Esophagus muscularis mucosa (tissue), 4 donors: Measurements from ENCODE around the gene ELOVL6. TPM values are rescaled to one million over a fixed set of nuclear protein-coding genes. Genes with fewer than 3 reads are reported as not detected.
"Not testable (repeated sequence)": the region's sequence is repeated elsewhere in the genome, so short reads cannot be mapped to it uniquely, and the experiment has no call there.

ENCODE experiments used
- DNase-seq: peaks from one replicate; pipeline ENCODE4 v3.0.0-alpha.2; 2017; ENCODE audit errors: extremely low spot score
- H3K27ac ChIP-seq, 4 donors: fragments of 200-600 bp; sonication (generic); replicated peaks in 1 of 4; 1 replicate in 3 of 4; 2 replicates in 1 of 4; pipeline ENCODE4 v1.5.1; 2016 to 2019; ENCODE audit warnings: mild to moderate bottlenecking in 1 of 4
- H3K27me3 ChIP-seq, 4 donors: fragments of 200-600 bp; sonication (generic); one replicate each; pipeline versions ENCODE4 v1.5.1 to v1.6.0; 2016 to 2019
- H3K36me3 ChIP-seq, 4 donors: fragments of 200-600 bp; sonication (generic); one replicate each; pipeline ENCODE4 v1.5.1; 2016 to 2019
- H3K4me1 ChIP-seq, 4 donors: fragments of 200-600 bp; sonication (generic); one replicate each; pipeline ENCODE4 v1.5.1; 2016 to 2019
- H3K4me3 ChIP-seq, 4 donors: fragments of 200-600 bp; sonication (generic); 1 replicate in 2 of 4; 2 replicates in 2 of 4; pipeline ENCODE4 v1.5.1; 2016 to 2019; ENCODE audit warnings: mild to moderate bottlenecking in 4 of 4, moderate library complexity in 1 of 4
- H3K9me3 ChIP-seq, 4 donors: fragments of 200-600 bp; sonication (generic); 1 replicate in 3 of 4; 2 replicates in 1 of 4; pipeline ENCODE4 v1.5.1; 2016 to 2019
- CTCF ChIP-seq, 3 experiments: fragments of 200-600 bp in 2 of 3; fragments of 450-650 bp in 1 of 3; sonication (generic) in 2 of 3; IDR thresholded peaks; one replicate each; pipeline ENCODE4 v1.5.1; 2017 to 2019; ENCODE audit warnings: antibody characterized with exemption in 3 of 3, mild to moderate bottlenecking in 2 of 3, moderate library complexity in 1 of 3
- EP300 ChIP-seq: sonication (generic); formaldehyde crosslinking; IDR thresholded peaks from one replicate; pipeline ENCODE4 v1.6.1; 2017; ENCODE audit warnings: antibody characterized with exemption
- POLR2A ChIP-seq: fragments of 450-650 bp; IDR thresholded peaks from one replicate; pipeline ENCODE4 v1.6.1; 2017; ENCODE audit warnings: antibody characterized with exemption, moderate library complexity, mild to moderate bottlenecking, low read depth
- POLR2AphosphoS5 ChIP-seq, 2 donors: sonication (generic); formaldehyde crosslinking; IDR thresholded peaks; one replicate each; pipeline ENCODE4 v1.6.1; 2017; ENCODE audit warnings: antibody characterized with exemption in 2 of 2
- WGBS: methylation state at CpG from one replicate; pipeline ENCODE4 v1.1.5; 2018; 5-methylcytosine and 5-hydroxymethylcytosine counted together
- intact Hi-C: fragments of 100-400 bp; cut with DNase I; formaldehyde crosslinking; loops from one replicate; pipeline ENCODE4 v1.15.1; 2023
- total RNA-seq, 4 donors: library from RNA; depleted of rRNA; stranded (reverse); fragments of >200 nt; gene quantifications; one replicate each; pipeline versions ENCODE4 v1.1.0 to v1.2.1, GENCODE V29; 2016

The ELOVL6 gene
- total RNA-seq, 4 donors from 2014 or later = 1.7 to 3.1 (median 2.3) TPM

GRCh38 chr4:110041735-110042134, 156.7 kb downstream of the ELOVL6 start:
- intact Hi-C loops = no loop called here
- H3K27ac ChIP-seq = no peak overlapping the region
- H3K4me3 ChIP-seq = no peak overlapping the region
- H3K27me3 ChIP-seq = peaks cover 0 to 6% (median 0%) of the 10 kb centered on the region in 4 donors
- DNase-seq = peak; percentile 31
- TF ChIP-seq POLR2AphosphoS5 (IDR thresholded peaks at IDR 0.05) (no peak), EP300 (no peak), CTCF (IDR thresholded peaks at IDR 0.05) (no peak), POLR2A (no peak)
- no peaks in the 10 kb centered on the region for H3K4me1 ChIP-seq
- H3K9me3 ChIP-seq = no peaks in the 10 kb centered on the region
- WGBS = 57% methylated on average over 1 of the region's 1 CpG
- H3K36me3 ChIP-seq = no peaks in the 10 kb centered on the region

DNA sequence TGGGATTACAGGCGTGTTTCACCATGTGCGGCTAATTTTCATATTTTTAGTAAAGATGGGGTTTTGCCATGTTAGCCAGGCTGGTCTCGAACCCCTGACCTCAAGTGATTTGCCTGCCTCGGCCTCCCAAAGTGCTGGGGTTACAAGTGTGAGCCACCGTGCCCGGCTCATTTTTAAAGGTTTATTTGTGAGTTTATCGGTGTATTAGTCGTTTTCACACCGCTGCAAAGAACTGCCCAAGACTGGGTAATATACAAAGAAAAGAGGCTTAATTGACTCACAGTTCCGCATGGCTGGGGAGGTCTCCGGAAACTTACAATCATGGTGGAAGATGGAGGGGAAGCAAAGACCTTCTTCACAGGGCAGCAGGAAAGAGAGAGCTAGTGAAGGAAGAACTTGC, 159.3 kb downstream of the ELOVL6 start:
- H3K27ac ChIP-seq, H3K27me3 ChIP-seq, intact Hi-C loops, H3K9me3 ChIP-seq, H3K4me1 ChIP-seq, H3K4me3 ChIP-seq, H3K36me3 ChIP-seq: not testable (repeated sequence)
- DNase-seq = peak; percentile 75
- 93% methylated on average over 11 of the region's 11 CpGs for WGBS

GRCh38 chr4:110034026-110034393, 164.4 kb downstream of the ELOVL6 start:
- 74% methylated on average over 3 of the region's 3 CpGs for WGBS
- DNase-seq = peak; percentile 86

GRCh38 chr4:110033355-110034025, 164.9 kb downstream of the ELOVL6 start:
- H3K27ac ChIP-seq = no peak overlapping the region
- 54% methylated on average over 8 of the region's 8 CpGs for WGBS
- peaks cover 0 to 6% (median 0%) of the 10 kb centered on the region in 4 donors for H3K27me3 ChIP-seq
- H3K4me1 ChIP-seq = no peaks in the 10 kb centered on the region
- no peaks in the 10 kb centered on the region for H3K9me3 ChIP-seq
- intact Hi-C loops = no loop called here
- TF ChIP-seq POLR2A = no peak
- DNase-seq = peak; percentile 0
- H3K36me3 ChIP-seq = no peaks in the 10 kb centered on the region
- no peak overlapping the region for H3K4me3 ChIP-seq

More at GRCh38 chr4:110034026-110034393, 164.4 kb downstream of the ELOVL6 start:
- Histone ChIP-seq H3K27ac (no peak overlapping the region), H3K27me3 (peaks cover 0 to 6% (median 0%) of the 10 kb centered on the region in 4 donors), H3K9me3 (no peaks in the 10 kb centered on the region), H3K4me3 (no peak overlapping the region), H3K4me1 (no peaks in the 10 kb centered on the region), H3K36me3 (no peaks in the 10 kb centered on the region)
- intact Hi-C loops = no loop called here
- TF ChIP-seq EP300 (no peak), POLR2A (no peak), CTCF (IDR thresholded peaks at IDR 0.05) (no peak), POLR2AphosphoS5 (IDR thresholded peaks at IDR 0.05) (no peak)

GRCh38 chr4:110032603-110033002, 165.8 kb downstream of the ELOVL6 start:
- no peak for TF ChIP-seq EP300
- intact Hi-C loops = no loop called here
- WGBS = 86% methylated on average over 7 of the region's 7 CpGs

GRCh38 chr4:110025718-110026117, 172.7 kb downstream of the ELOVL6 start:
- no peak overlapping the region for H3K27ac ChIP-seq
- no peaks in the 10 kb centered on the region for H3K27me3 ChIP-seq
- no peaks in the 10 kb centered on the region for H3K36me3 ChIP-seq
- DNase-seq = no peak
- intact Hi-C loops = no loop called here
- TF ChIP-seq POLR2AphosphoS5 (IDR thresholded peaks at IDR 0.05) (no peak), CTCF (IDR thresholded peaks at IDR 0.05) (no peak), POLR2A (no peak), EP300 (no peak)
- no peak overlapping the region for H3K4me3 ChIP-seq
- no peaks in the 10 kb centered on the region for H3K9me3 ChIP-seq
- H3K4me1 ChIP-seq = no peaks in the 10 kb centered on the region
- 90% methylated on average over 3 of the region's 3 CpGs for WGBS

More at GRCh38 chr4:110032603-110033002, 165.8 kb downstream of the ELOVL6 start:
- peak; percentile 80 for DNase-seq
- no peaks in the 10 kb centered on the region for H3K4me1 ChIP-seq
- no peaks in the 10 kb centered on the region for H3K9me3 ChIP-seq
- H3K27me3 ChIP-seq = no peaks in the 10 kb centered on the region
- H3K36me3 ChIP-seq = no peaks in the 10 kb centered on the region
- no peak overlapping the region for H3K27ac ChIP-seq
- no peak overlapping the region for H3K4me3 ChIP-seq
